B cell (primary cell): ENCODE results near the gene FER. TPM values are rescaled to one million over a fixed set of nuclear protein-coding genes. Genes with fewer than 3 reads are reported as not detected.

Source experiments
- ATAC-seq: fragments of 200-7000 bp; cut with Tn5 transposase; one replicate; pipeline ENCODE4 v1.10.0; 2021; ENCODE audit warnings: low read depth, mild to moderate bottlenecking, moderate number of reproducible peaks, moderate library complexity
- CTCF ChIA-PET: fragments of 350-600 bp; sonication (Branson Sonifier 250); formaldehyde crosslinking; loops from one replicate; lab custom pipeline; 2021; ENCODE audit warnings: antibody characterized with exemption, inconsistent platforms; lab: Charles Lee
- POLR2A ChIA-PET: fragments of 350-600 bp; sonication (Branson Sonifier 250); formaldehyde crosslinking; loops from one replicate; lab custom pipeline; 2021; ENCODE audit warnings: antibody characterized with exemption; lab: Charles Lee
- DNase-seq: peaks from one replicate; pipeline ENCODE4 v3.0.0; 2013
- H2AFZ ChIP-seq: 2 replicates; pipeline ENCODE4 v1.6.1; 2012; ENCODE audit warnings: mild to moderate bottlenecking, low read depth, low read length; ENCODE audit not compliant: insufficient read depth, poor library complexity, severe bottlenecking
- H3K27ac ChIP-seq, 2 donors: 1 replicate in 1 of 2; 2 replicates in 1 of 2; pipeline ENCODE4 v1.5.1; 2012 to 2013; ENCODE audit warnings: low read length in 2 of 2, mild to moderate bottlenecking in 2 of 2, moderate library complexity in 1 of 2
- H3K27me3 ChIP-seq, 4 experiments: fragments of 200-600 bp in 1 of 4; sonication (generic) in 1 of 4; replicated peaks in 1 of 4; 1 replicate in 2 of 4; 2 replicates in 2 of 4; pipeline versions ENCODE4 v1.6.1 to v1.7.0; 2013 to 2016; ENCODE audit warnings: low read length in 3 of 4, mild to moderate bottlenecking in 2 of 4, mixed read lengths in 1 of 4, moderate library complexity in 1 of 4; ENCODE audit not compliant: insufficient read depth in 4 of 4, control insufficient read depth in 3 of 4; ENCODE audit errors: control extremely low read depth in 1 of 4
- H3K36me3 ChIP-seq, 2 experiments: replicated peaks in 1 of 2; 1 replicate in 1 of 2; 2 replicates in 1 of 2; pipeline versions ENCODE4 v1.6.1 to v1.7.1; 2013; ENCODE audit warnings: low read length in 1 of 2; ENCODE audit not compliant: insufficient read depth in 2 of 2, control insufficient read depth in 1 of 2; ENCODE audit errors: control extremely low read depth in 1 of 2, extremely low read depth in 1 of 2
- H3K4me1 ChIP-seq, 2 donors: fragments of 200-600 bp in 1 of 2; sonication (generic) in 1 of 2; 1 replicate in 1 of 2; 2 replicates in 1 of 2; pipeline versions ENCODE4 v1.5.1 to v1.6.1; 2013 to 2017; ENCODE audit warnings: low read length in 2 of 2; ENCODE audit not compliant: control insufficient read depth in 2 of 2, insufficient read depth in 2 of 2
- H3K4me2 ChIP-seq: replicated peaks from 2 replicates; pipeline ENCODE3; 2012; ENCODE audit warnings: mild to moderate bottlenecking, low read depth, low read length; ENCODE audit not compliant: poor library complexity, severe bottlenecking
- H3K4me3 ChIP-seq, 5 experiments: fragments of 200-600 bp in 1 of 5; sonication (generic) in 1 of 5; 1 replicate in 3 of 5; 2 replicates in 2 of 5; pipeline versions ENCODE4 v1.5.1 to v1.7.0; 2011 to 2016; ENCODE audit warnings: low read length in 4 of 5, mild to moderate bottlenecking in 4 of 5, low read depth in 2 of 5, control low read depth in 1 of 5, moderate library complexity in 1 of 5; ENCODE audit not compliant: insufficient read depth in 1 of 5; ENCODE audit errors: control extremely low read depth in 1 of 5, extremely low read depth in 1 of 5
- H3K79me2 ChIP-seq: fragments of 200-600 bp; sonication (generic); one replicate; pipeline ENCODE4 v1.6.0; 2016; ENCODE audit warnings: low read length; ENCODE audit not compliant: control insufficient read depth, insufficient read depth
- H3K9ac ChIP-seq: fragments of 200-600 bp; sonication (generic); 2 replicates; pipeline ENCODE4 v1.6.1; 2017; ENCODE audit warnings: mild to moderate bottlenecking, low read length, moderate library complexity
- H3K9me3 ChIP-seq, 3 donors: one replicate each; pipeline versions ENCODE4 v1.6.1 to v1.7.1; 2013; ENCODE audit warnings: low read length in 2 of 3; ENCODE audit not compliant: control insufficient read depth in 2 of 3, insufficient read depth in 1 of 3; ENCODE audit errors: control extremely low read depth in 1 of 3
- H4K20me1 ChIP-seq: 2 replicates; pipeline ENCODE4 v1.6.0; 2012; ENCODE audit warnings: mild to moderate bottlenecking, low read length; ENCODE audit not compliant: insufficient read depth, control insufficient read depth, poor library complexity, severe bottlenecking
- H3K27ac Mint-ChIP-seq: one replicate; pipeline ENCODE4 v1.8.0; 2021; ENCODE audit warnings: mixed read lengths
- H3K27me3 Mint-ChIP-seq: one replicate; pipeline ENCODE4 v1.8.0; 2021; ENCODE audit warnings: mixed read lengths
- H3K4me1 Mint-ChIP-seq: one replicate; pipeline ENCODE4 v1.8.0; 2021; ENCODE audit warnings: mixed read lengths
- H3K4me3 Mint-ChIP-seq: one replicate; pipeline ENCODE4 v1.8.0; 2021; ENCODE audit warnings: mixed read lengths
- H3K9me3 Mint-ChIP-seq: one replicate; pipeline ENCODE4 v1.8.0; 2022; ENCODE audit warnings: mixed read lengths; ENCODE audit not compliant: insufficient read depth
- EZH2 ChIP-seq: IDR thresholded peaks from 2 replicates; pipeline ENCODE4 v1.6.1; 2012; ENCODE audit warnings: borderline replicate concordance, low read depth, mild to moderate bottlenecking, moderate library complexity, low read length; ENCODE audit not compliant: insufficient read depth, poor library complexity, severe bottlenecking
- WGBS: methylation state at CpG from one replicate; pipeline ENCODE4 v1.1.5; 2013; ENCODE audit warnings: missing lambda C conversion rate; ENCODE audit not compliant: insufficient coverage; 5-methylcytosine and 5-hydroxymethylcytosine counted together
- intact Hi-C: fragments of 100-400 bp; cut with micrococcal nuclease; formaldehyde crosslinking; loops from one replicate; pipeline ENCODE4 v1.10.0; 2022
- polyA plus RNA-seq: library from polyadenylated mRNA; depleted of rRNA; stranded (reverse); fragments of >200 nt; gene quantifications from 2 replicates; pipeline ENCODE4 v1.2.3, GENCODE V29; 2012
- total RNA-seq, 2 donors: library from RNA; stranded (reverse); fragments of 120-200 nt in 1 of 2; gene quantifications; 1 replicate in 1 of 2; 2 replicates in 1 of 2; pipeline versions ENCODE4 v1.2.3 to v1.2.4, GENCODE V29; 2013 to 2022
- TF ChIP-seq, protein P1 (sequence below): fragments of 200-600 bp; IDR thresholded peaks from one replicate; pipeline ENCODE4 v1.8.0; 2022; ENCODE audit warnings: antibody characterized with exemption, mild to moderate bottlenecking

FER gene
- total and polyA plus RNA-seq, 2 donors (not counting 1 experiment from before 2014, with no cell fraction given): 1.3 to 41.3 TPM

DNA sequence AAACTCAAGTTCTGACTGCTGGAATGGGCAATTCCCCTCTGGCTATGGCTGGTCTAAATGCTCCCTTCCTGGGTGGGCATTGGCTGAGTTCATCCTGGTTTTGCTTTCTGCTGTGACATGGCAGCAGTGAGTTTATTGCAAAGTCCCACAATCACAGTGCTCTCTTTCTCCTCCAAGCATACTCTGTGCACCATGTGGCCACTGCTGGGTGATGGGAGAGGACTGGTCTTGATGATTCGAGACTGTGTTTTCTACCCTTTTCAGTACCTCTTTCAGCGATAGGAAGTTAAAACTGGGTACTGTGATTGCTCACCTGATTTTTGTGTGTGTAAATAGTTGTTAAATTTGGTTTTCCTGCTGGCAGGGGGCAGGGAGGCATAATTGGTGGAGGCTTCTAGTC lies 49.7 kb downstream of the FER start:
- ATAC-seq: no peak
- no peaks in the 10 kb centered on the region for H3K4me1 ChIP-seq
- peaks cover 4% of the 10 kb centered on the region for H3K79me2 ChIP-seq
- no peaks in the 10 kb centered on the region for H3K9me3 ChIP-seq
- no peak overlapping the region for H2AFZ ChIP-seq
- no peak overlapping the region for H3K9ac ChIP-seq
- Mint-ChIP-seq H3K27me3 (no peaks in the 10 kb centered on the region), H3K9me3 (no peaks in the 10 kb centered on the region), H3K4me1 (peaks cover 5% of the 10 kb centered on the region), H3K27ac (no peak overlapping the region), H3K4me3 (no peak overlapping the region)
- CTCF ChIA-PET: no interaction called here
- no peaks in the 10 kb centered on the region for H4K20me1 ChIP-seq
- no CpG with 5 or more reads among the region's 2 CpGs for WGBS
- no peak overlapping the region for H3K4me3 ChIP-seq
- no peak overlapping the region for H3K4me2 ChIP-seq
- H3K36me3 ChIP-seq: peaks cover 0 to 4% of the 10 kb centered on the region in 2 experiments
- no peaks in the 10 kb centered on the region for H3K27me3 ChIP-seq
- H3K27ac ChIP-seq: no peak overlapping the region
- TF ChIP-seq, protein P1, sequence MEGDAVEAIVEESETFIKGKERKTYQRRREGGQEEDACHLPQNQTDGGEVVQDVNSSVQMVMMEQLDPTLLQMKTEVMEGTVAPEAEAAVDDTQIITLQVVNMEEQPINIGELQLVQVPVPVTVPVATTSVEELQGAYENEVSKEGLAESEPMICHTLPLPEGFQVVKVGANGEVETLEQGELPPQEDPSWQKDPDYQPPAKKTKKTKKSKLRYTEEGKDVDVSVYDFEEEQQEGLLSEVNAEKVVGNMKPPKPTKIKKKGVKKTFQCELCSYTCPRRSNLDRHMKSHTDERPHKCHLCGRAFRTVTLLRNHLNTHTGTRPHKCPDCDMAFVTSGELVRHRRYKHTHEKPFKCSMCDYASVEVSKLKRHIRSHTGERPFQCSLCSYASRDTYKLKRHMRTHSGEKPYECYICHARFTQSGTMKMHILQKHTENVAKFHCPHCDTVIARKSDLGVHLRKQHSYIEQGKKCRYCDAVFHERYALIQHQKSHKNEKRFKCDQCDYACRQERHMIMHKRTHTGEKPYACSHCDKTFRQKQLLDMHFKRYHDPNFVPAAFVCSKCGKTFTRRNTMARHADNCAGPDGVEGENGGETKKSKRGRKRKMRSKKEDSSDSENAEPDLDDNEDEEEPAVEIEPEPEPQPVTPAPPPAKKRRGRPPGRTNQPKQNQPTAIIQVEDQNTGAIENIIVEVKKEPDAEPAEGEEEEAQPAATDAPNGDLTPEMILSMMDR: no peak
- TF ChIP-seq EZH2: no peak
- intact Hi-C loops: no loop called here
- POLR2A ChIA-PET: no interaction called here
- no peak for DNase-seq

DNA sequence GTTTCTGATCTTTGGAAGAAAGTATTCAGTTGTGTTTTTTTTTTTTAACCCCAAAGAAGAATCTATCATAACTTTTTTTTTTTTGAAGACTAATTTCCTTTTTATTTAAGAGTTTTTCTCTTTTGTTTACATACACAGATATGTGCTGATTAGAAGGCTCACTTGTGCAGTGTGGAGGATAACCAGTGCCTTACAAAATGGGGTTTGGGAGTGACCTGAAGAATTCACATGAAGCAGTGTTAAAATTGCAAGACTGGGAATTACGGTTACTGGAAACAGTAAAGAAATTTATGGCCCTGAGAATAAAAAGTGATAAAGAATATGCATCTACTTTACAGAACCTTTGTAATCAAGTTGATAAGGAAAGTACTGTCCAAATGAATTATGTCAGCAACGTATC lies 50.3 kb downstream of the FER start:
- no peaks in the 10 kb centered on the region for H4K20me1 ChIP-seq
- no peak overlapping the region for H3K4me2 ChIP-seq
- no peak for ATAC-seq
- WGBS: no CpG with 5 or more reads among the region's 2 CpGs
- no peak overlapping the region for H2AFZ ChIP-seq
- intact Hi-C loops: no loop called here
- no peaks in the 10 kb centered on the region for H3K27me3 ChIP-seq
- CTCF ChIA-PET: no interaction called here
- TF ChIP-seq EZH2: no peak
- TF ChIP-seq, protein P1: no peak
- Mint-ChIP-seq H3K27ac (no peak overlapping the region), H3K9me3 (no peaks in the 10 kb centered on the region), H3K4me3 (no peak overlapping the region), H3K27me3 (no peaks in the 10 kb centered on the region), H3K4me1 (peaks cover 5% of the 10 kb centered on the region)
- no peak overlapping the region for H3K27ac ChIP-seq
- no peak for DNase-seq
- peaks cover 0 to 4% of the 10 kb centered on the region in 2 experiments for H3K36me3 ChIP-seq
- H3K9me3 ChIP-seq: no peaks in the 10 kb centered on the region
- no peak overlapping the region for H3K9ac ChIP-seq
- POLR2A ChIA-PET: no interaction called here
- H3K79me2 ChIP-seq: peaks cover 4% of the 10 kb centered on the region
- no peaks in the 10 kb centered on the region for H3K4me1 ChIP-seq
- H3K4me3 ChIP-seq: no peak overlapping the region
